CD4-positive, alpha-beta T cell (primary cell): Measurements from ENCODE around the gene SLX4. TPM values are rescaled to one million over a fixed set of nuclear protein-coding genes. Genes with fewer than 3 reads are reported as not detected.

ENCODE experiments used
- ATAC-seq: fragments of 200-7000 bp; cut with Tn5 transposase; one replicate; pipeline ENCODE4 v1.10.0; 2022; ENCODE audit warnings: mild to moderate bottlenecking; ENCODE audit not compliant: poor library complexity
- CTCF ChIA-PET: fragments of 350-600 bp; sonication (Branson Sonifier 250); formaldehyde crosslinking; loops from one replicate; lab custom pipeline; 2021; ENCODE audit warnings: antibody characterized with exemption, inconsistent platforms; lab: Charles Lee
- POLR2A ChIA-PET: fragments of 350-600 bp; sonication (Branson Sonifier 250); formaldehyde crosslinking; loops from one replicate; lab custom pipeline; 2021; ENCODE audit warnings: antibody characterized with exemption, inconsistent platforms; lab: Charles Lee
- DNase-seq, 14 experiments: peaks; one replicate each; pipeline ENCODE4 v3.0.0-alpha.2; 2013 to 2020; ENCODE audit warnings: mixed read lengths in 2 of 14
- H3K27ac ChIP-seq, 2 donors: one replicate each; pipeline versions ENCODE4 v1.5.1 to v1.7.0; 2013; ENCODE audit warnings: low read length in 2 of 2, low read depth in 1 of 2, mild to moderate bottlenecking in 1 of 2
- H3K27me3 ChIP-seq, 2 experiments: 1 replicate in 1 of 2; 2 replicates in 1 of 2; pipeline versions ENCODE4 v1.6.1 to v1.7.0; 2013; ENCODE audit warnings: low read length in 2 of 2, control low read depth in 1 of 2, mild to moderate bottlenecking in 1 of 2, moderate library complexity in 1 of 2; ENCODE audit not compliant: insufficient read depth in 2 of 2, control insufficient read depth in 1 of 2
- H3K36me3 ChIP-seq: one replicate; pipeline ENCODE4 v1.6.1; 2013; ENCODE audit warnings: low read length, control low read depth; ENCODE audit not compliant: insufficient read depth
- H3K4me1 ChIP-seq: one replicate; pipeline ENCODE4 v1.6.1; 2013; ENCODE audit warnings: low read length, control low read depth; ENCODE audit not compliant: insufficient read depth
- H3K4me3 ChIP-seq: one replicate; pipeline ENCODE4 v1.5.1; 2013; ENCODE audit warnings: mild to moderate bottlenecking, low read length, moderate library complexity
- H3K9me3 ChIP-seq, 2 experiments: 1 replicate in 1 of 2; 2 replicates in 1 of 2; pipeline versions ENCODE4 v1.6.1 to v1.7.0; 2013; ENCODE audit warnings: low read length in 2 of 2, mild to moderate bottlenecking in 2 of 2, control low read depth in 1 of 2, moderate library complexity in 1 of 2; ENCODE audit not compliant: control insufficient read depth in 1 of 2, insufficient read depth in 1 of 2
- H3K27ac Mint-ChIP-seq: one replicate; pipeline ENCODE4 v1.8.0; 2020; ENCODE audit warnings: mixed read lengths
- H3K27me3 Mint-ChIP-seq: one replicate; pipeline ENCODE4 v1.8.0; 2021; ENCODE audit warnings: mixed read lengths
- H3K36me3 Mint-ChIP-seq: one replicate; pipeline ENCODE4 v1.8.0; 2021; ENCODE audit warnings: low read depth, mixed read lengths
- H3K4me1 Mint-ChIP-seq: one replicate; pipeline ENCODE4 v1.8.0; 2021; ENCODE audit warnings: low read depth, mixed read lengths
- H3K4me3 Mint-ChIP-seq: one replicate; pipeline ENCODE4 v1.8.0; 2020; ENCODE audit warnings: mild to moderate bottlenecking, mixed read lengths
- H3K9me3 Mint-ChIP-seq: one replicate; pipeline ENCODE4 v1.8.0; 2020; ENCODE audit warnings: mixed read lengths
- intact Hi-C, 2 experiments: fragments of 100-400 bp; cut with DNase I in 1 of 2; cut with micrococcal nuclease in 1 of 2; formaldehyde crosslinking; loops; one replicate each; pipeline versions ENCODE4 v1.15.1 to v1.9.0; 2023 to 2025; cut with DNase I, micrococcal nuclease
- total RNA-seq, 174 experiments: library from RNA in 2 of 174; stranded (reverse) in 2 of 174; gene quantifications; one replicate each; pipeline ENCODE4 v1.2.3 and lab custom pipeline; 2021 to 2026
- TF ChIP-seq, protein P1 (sequence below): fragments of 200-600 bp; IDR thresholded peaks from one replicate; pipeline ENCODE4 v1.8.0; 2022; ENCODE audit warnings: antibody characterized with exemption, mild to moderate bottlenecking

Gene SLX4
- total RNA-seq, 2 experiments from 2014 or later = 5.1 to 5.2 TPM

GRCh38 chr16:3655030-3655395 lies 43.6 kb upstream of the SLX4 start:
- Histone ChIP-seq H3K4me1 (peaks cover 3% of the 10 kb centered on the region), H3K36me3 (peaks cover 54% of the 10 kb centered on the region), H3K27me3 (no peaks in the 10 kb centered on the region), H3K27ac (no peak overlapping the region), H3K4me3 (no peak overlapping the region), H3K9me3 (no peaks in the 10 kb centered on the region)
- POLR2A ChIA-PET = no interaction called here
- intact Hi-C loops = no loop called here
- Mint-ChIP-seq H3K36me3 (peaks cover 41% of the 10 kb centered on the region), H3K4me3 (no peak overlapping the region), H3K27me3 (no peaks in the 10 kb centered on the region), H3K4me1 (peaks cover 5% of the 10 kb centered on the region), H3K27ac (no peak overlapping the region), H3K9me3 (no peaks in the 10 kb centered on the region)
- CTCF ChIA-PET = no interaction called here
- no peak for ATAC-seq
- no peak for DNase-seq
- TF ChIP-seq, protein P1, sequence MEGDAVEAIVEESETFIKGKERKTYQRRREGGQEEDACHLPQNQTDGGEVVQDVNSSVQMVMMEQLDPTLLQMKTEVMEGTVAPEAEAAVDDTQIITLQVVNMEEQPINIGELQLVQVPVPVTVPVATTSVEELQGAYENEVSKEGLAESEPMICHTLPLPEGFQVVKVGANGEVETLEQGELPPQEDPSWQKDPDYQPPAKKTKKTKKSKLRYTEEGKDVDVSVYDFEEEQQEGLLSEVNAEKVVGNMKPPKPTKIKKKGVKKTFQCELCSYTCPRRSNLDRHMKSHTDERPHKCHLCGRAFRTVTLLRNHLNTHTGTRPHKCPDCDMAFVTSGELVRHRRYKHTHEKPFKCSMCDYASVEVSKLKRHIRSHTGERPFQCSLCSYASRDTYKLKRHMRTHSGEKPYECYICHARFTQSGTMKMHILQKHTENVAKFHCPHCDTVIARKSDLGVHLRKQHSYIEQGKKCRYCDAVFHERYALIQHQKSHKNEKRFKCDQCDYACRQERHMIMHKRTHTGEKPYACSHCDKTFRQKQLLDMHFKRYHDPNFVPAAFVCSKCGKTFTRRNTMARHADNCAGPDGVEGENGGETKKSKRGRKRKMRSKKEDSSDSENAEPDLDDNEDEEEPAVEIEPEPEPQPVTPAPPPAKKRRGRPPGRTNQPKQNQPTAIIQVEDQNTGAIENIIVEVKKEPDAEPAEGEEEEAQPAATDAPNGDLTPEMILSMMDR = no peak

DNA sequence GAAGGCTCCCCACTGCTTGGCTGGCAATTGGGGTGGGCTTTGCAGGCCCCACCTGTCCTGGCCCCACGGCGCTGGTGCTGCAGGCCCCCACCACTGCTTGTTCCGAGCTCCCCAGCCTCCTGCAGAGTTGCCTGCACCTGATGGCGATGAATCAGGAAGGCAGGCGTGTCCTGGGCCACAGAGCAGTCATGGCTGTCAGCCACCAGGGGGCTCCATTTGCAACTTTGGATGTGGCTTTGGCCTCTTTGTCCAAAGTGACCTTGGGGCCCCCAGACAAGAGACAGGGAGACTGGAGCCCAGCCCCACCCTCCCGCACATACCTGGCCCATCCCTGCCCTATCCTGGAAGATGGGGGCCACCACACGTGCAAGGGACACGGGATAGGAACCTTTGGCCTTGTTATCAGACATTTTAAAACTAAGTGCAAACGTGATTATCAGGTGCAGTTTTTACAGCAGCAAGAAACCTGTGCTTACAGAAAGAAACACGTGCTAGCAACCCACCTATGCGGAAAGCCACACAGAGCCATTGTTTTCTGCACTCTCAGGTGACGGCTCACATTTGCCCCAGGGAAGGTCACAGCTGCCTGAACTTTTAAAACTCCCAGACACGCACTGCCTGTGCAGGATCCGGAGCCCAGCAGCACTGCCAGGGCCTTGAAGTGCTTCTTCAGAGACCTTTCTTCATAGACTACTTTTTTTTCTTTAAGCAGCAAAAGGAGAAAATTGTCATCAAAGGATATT lies 43.0 kb upstream of the SLX4 start, which contains the start of gene DNASE1:
TSS of gene DNASE1 (plus strand) at position 443 of the 743 bp plus-strand sequence. CDS start 683 bp downstream, outside the sequence.
- POLR2A ChIA-PET = no interaction called here
- peak within 1 kb of the TSS; percentile 55 for H3K27ac Mint-ChIP-seq
- H3K36me3 ChIP-seq = peaks cover 50% of the 10 kb centered on the region

DNA sequence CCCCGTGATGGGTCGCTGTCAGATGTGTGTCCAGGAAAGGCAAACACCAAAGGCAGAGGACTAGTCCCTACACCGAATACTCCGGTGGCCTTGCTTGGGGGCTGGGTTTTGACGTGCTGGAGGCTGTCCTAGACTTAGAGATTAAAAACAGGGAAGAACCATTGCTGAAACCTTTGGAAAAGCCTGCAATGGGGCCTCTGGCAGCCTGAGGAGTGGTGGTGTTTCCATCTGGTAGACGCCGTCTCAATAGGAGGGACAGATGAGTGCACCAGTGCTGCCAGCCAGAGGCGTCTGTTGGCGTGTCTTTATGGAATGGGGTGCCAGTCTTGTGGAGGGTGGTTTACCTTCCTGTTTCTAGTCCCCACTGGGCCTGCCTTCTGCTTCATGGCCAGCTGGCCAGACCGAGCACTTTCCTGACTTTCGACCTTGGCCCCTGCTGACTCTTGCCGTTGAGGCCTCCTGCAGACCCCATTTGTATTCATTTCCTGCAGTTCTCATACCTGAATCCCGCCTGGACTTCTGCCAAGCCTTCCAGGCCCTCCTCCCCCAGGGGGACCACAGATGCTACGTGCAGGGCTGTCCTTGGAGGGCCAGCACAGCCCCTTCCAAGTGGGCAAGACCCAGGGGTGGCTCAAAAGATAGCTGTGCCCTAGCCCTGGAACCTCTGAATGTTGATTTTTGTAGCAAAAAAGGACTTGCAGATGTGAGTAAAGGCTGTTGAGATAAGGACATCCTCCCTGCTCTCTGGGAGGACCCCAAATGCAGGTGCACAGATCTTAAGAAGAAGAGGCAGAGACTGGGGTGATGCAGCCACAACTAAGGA lies 41.2 kb upstream of the SLX4 start:
- Mint-ChIP-seq H3K4me3 (no peak overlapping the region), H3K4me1 (peaks cover 5% of the 10 kb centered on the region), H3K36me3 (peaks cover 22% of the 10 kb centered on the region), H3K27me3 (no peaks in the 10 kb centered on the region), H3K9me3 (no peaks in the 10 kb centered on the region), H3K27ac (no peak overlapping the region)
- no peaks in the 10 kb centered on the region for H3K9me3 ChIP-seq
- no peaks in the 10 kb centered on the region for H3K27me3 ChIP-seq
- peak in 1 of 14 experiments; percentile 30 for DNase-seq
- no peak overlapping the region for H3K4me3 ChIP-seq
- no peak overlapping the region for H3K27ac ChIP-seq
- CTCF ChIA-PET = no interaction called here
- TF ChIP-seq, protein P1 = no peak
- no peak for ATAC-seq
- peaks cover 35% of the 10 kb centered on the region for H3K36me3 ChIP-seq
- POLR2A ChIA-PET = no interaction called here
- H3K4me1 ChIP-seq = peaks cover 3% of the 10 kb centered on the region
- intact Hi-C loops = no loop called here

More for the DNA sequence above, 43.0 kb upstream of the SLX4 start, which contains the start of gene DNASE1:
- peak; percentile 77 for ATAC-seq
- CTCF ChIA-PET = no interaction called here
- Mint-ChIP-seq H3K27me3 (no peaks in the 10 kb centered on the region), H3K9me3 (no peaks in the 10 kb centered on the region), H3K4me3 (no peak within 1 kb of the TSS), H3K36me3 (peaks cover 35% of the 10 kb centered on the region), H3K4me1 (peaks cover 5% of the 10 kb centered on the region)
- H3K4me3 ChIP-seq = no peak within 1 kb of the TSS
- H3K27me3 ChIP-seq = no peaks in the 10 kb centered on the region
- TF ChIP-seq, protein P1 = peak; percentile 71
- no peak within 1 kb of the TSS for H3K27ac ChIP-seq
- H3K4me1 ChIP-seq = peaks cover 3% of the 10 kb centered on the region
- H3K9me3 ChIP-seq = no peaks in the 10 kb centered on the region
- intact Hi-C loops = no loop called here
- peak; percentile 19 to 74 (median 40) for DNase-seq
